Stomach (tissue), 4 donors: Measurements from ENCODE around the gene POLG2.
"Not testable (repeated sequence)": the region's sequence is repeated elsewhere in the genome, so short reads cannot be mapped to it uniquely, and the experiment has no call there.

Source experiments
- POLR2A ChIP-seq, 4 donors: fragments of 450-650 bp; IDR thresholded peaks; one replicate each; pipeline ENCODE4 v1.6.1; 2016; ENCODE audit warnings: antibody characterized with exemption in 4 of 4, control low read depth in 2 of 4, mild to moderate bottlenecking in 1 of 4, moderate library complexity in 1 of 4
- TF ChIP-seq, protein P1 (sequence below), 7 experiments: fragments of 450-650 bp in 4 of 7; fragments of 200-600 bp in 3 of 7; sonication (generic) in 3 of 7; IDR thresholded peaks; one replicate each; pipeline ENCODE4 v1.5.1; 2016 to 2019; ENCODE audit warnings: antibody characterized with exemption in 7 of 7, control low read depth in 2 of 7, mild to moderate bottlenecking in 1 of 7

DNA sequence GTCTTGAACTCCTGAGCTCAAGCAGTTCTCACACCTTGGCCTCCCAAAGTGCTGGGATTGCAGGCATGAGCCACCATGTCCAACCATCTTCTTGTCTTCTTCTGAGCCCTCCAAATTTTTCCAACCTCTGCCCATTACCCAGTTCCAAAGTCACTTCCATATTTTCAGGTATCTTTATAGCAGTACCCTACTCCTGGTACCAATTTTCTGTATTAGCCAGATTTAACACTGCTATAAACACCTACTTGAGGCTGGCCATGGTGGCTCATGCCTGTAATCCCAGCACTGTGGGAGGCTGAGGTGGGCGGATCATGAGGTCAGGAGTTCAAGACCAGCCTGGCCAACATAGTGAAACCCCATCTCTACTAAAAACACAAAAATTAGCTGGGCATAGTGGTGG is 57.3 kb downstream of the POLG2 start:
- TF ChIP-seq, protein P1, sequence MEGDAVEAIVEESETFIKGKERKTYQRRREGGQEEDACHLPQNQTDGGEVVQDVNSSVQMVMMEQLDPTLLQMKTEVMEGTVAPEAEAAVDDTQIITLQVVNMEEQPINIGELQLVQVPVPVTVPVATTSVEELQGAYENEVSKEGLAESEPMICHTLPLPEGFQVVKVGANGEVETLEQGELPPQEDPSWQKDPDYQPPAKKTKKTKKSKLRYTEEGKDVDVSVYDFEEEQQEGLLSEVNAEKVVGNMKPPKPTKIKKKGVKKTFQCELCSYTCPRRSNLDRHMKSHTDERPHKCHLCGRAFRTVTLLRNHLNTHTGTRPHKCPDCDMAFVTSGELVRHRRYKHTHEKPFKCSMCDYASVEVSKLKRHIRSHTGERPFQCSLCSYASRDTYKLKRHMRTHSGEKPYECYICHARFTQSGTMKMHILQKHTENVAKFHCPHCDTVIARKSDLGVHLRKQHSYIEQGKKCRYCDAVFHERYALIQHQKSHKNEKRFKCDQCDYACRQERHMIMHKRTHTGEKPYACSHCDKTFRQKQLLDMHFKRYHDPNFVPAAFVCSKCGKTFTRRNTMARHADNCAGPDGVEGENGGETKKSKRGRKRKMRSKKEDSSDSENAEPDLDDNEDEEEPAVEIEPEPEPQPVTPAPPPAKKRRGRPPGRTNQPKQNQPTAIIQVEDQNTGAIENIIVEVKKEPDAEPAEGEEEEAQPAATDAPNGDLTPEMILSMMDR (IDR thresholded peaks at IDR 0.05), result not testable (repeated sequence)
- not testable (repeated sequence) for TF ChIP-seq POLR2A (IDR thresholded peaks at IDR 0.05)
